Thoracic aorta (tissue), 2 donors: ENCODE measurements around the gene RTKN2. TPM values are rescaled to one million over a fixed set of nuclear protein-coding genes. Genes with fewer than 3 reads are reported as not detected.

Experiments used
- ATAC-seq: fragments of 150-250 bp; one replicate; pipeline ENCODE4 v1.8.0; 2017; ENCODE audit warnings: low read depth; ENCODE audit not compliant: insufficient number of reproducible peaks, low FRiP score
- DNase-seq: peaks from one replicate; pipeline ENCODE4 v3.0.0-alpha.2; 2020; ENCODE audit warnings: low spot score
- H3K27ac ChIP-seq, 2 donors: fragments of 200-600 bp; sonication (generic); 1 replicate in 1 of 2; 2 replicates in 1 of 2; pipeline ENCODE4 v1.5.1; 2016; ENCODE audit warnings: mild to moderate bottlenecking in 2 of 2, moderate library complexity in 2 of 2
- H3K27me3 ChIP-seq: fragments of 200-600 bp; sonication (generic); replicated peaks from 2 replicates; pipeline ENCODE4 v1.6.0; 2016; ENCODE audit warnings: mild to moderate bottlenecking; ENCODE audit not compliant: insufficient read depth
- H3K36me3 ChIP-seq: fragments of 200-600 bp; sonication (generic); one replicate; pipeline ENCODE4 v1.5.1; 2016
- H3K4me1 ChIP-seq, 2 donors: fragments of 200-600 bp; sonication (generic); 1 replicate in 1 of 2; 2 replicates in 1 of 2; pipeline versions ENCODE4 v1.5.1 to v1.6.0; 2016; ENCODE audit warnings: low read depth in 2 of 2, mild to moderate bottlenecking in 1 of 2; ENCODE audit not compliant: control insufficient read depth in 1 of 2
- H3K4me3 ChIP-seq: fragments of 200-600 bp; sonication (generic); 2 replicates; pipeline ENCODE4 v1.5.1; 2016; ENCODE audit warnings: mild to moderate bottlenecking
- H3K9me3 ChIP-seq: fragments of 200-600 bp; sonication (generic); 2 replicates; pipeline ENCODE4 v1.5.1; 2016
- CTCF ChIP-seq: fragments of 200-600 bp; sonication (generic); IDR thresholded peaks from one replicate; pipeline ENCODE4 v1.5.1; 2019; ENCODE audit warnings: antibody characterized with exemption
- total RNA-seq, 2 donors: library from RNA; depleted of rRNA; stranded (reverse); fragments of >200 nt; gene quantifications; one replicate each; pipeline versions ENCODE4 v1.1.0 to v1.2.3, GENCODE V29; 2016

The RTKN2 gene
- total RNA-seq, 2 donors from 2014 or later, result not detected

- no peaks in the 10 kb centered on the region for H3K9me3 ChIP-seq
- H3K27me3 ChIP-seq, result no peaks in the 10 kb centered on the region
- H3K27ac ChIP-seq, result no peak overlapping the region
- DNase-seq (no peak), ATAC-seq (no peak)
- no peak overlapping the region for H3K4me3 ChIP-seq
- peaks cover 5% of the 10 kb centered on the region in 2 donors for H3K4me1 ChIP-seq
- no peak for TF ChIP-seq CTCF
- no peaks in the 10 kb centered on the region for H3K36me3 ChIP-seq
Measured at GRCh38 chr10:62171791-62172190, 96.9 kb downstream of the RTKN2 start.

DNA sequence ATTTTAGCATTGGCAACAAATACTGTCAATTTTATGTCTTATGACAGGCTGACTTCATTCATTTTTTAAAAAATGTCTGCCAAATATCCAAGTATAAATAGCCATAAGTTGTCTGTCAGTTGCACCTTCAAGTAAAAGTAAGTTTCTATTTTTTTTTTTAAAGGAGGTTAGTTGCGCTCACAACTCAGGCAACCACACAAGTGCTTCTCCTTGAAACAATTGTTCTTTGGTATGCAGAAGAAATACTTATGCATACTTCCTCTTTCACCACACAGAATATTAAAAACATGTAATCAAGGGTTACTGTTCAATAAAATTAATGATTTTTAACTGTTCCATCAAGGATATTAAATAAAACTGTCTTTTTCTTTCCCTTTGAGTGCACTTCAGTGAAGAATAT lies 97.9 kb downstream of the RTKN2 start:
- no peak for TF ChIP-seq CTCF
- Histone ChIP-seq H3K36me3 (no peaks in the 10 kb centered on the region), H3K27ac (no peak overlapping the region), H3K4me3 (no peak overlapping the region), H3K27me3 (no peaks in the 10 kb centered on the region), H3K9me3 (no peaks in the 10 kb centered on the region), H3K4me1 (peaks cover 14 to 15% of the 10 kb centered on the region in 2 donors)
- ATAC-seq, result no peak
- no peak for DNase-seq

GRCh38 chr10:62166331-62167131 lies 102.1 kb downstream of the RTKN2 start:
- Histone ChIP-seq H3K27ac (peak overlapping the region in 1 of 2 donors; percentile 29), H3K9me3 (no peaks in the 10 kb centered on the region), H3K36me3 (no peaks in the 10 kb centered on the region), H3K4me3 (peak overlapping the region; percentile 45), H3K4me1 (peaks cover 14 to 18% of the 10 kb centered on the region in 2 donors), H3K27me3 (no peaks in the 10 kb centered on the region)
- ATAC-seq (no peak), DNase-seq (no peak)
- no peak for TF ChIP-seq CTCF

- Histone ChIP-seq H3K9me3 (no peaks in the 10 kb centered on the region), H3K4me1 (peaks cover 14 to 18% of the 10 kb centered on the region in 2 donors), H3K36me3 (no peaks in the 10 kb centered on the region), H3K4me3 (no peak overlapping the region), H3K27ac (no peak overlapping the region), H3K27me3 (no peaks in the 10 kb centered on the region)
- TF ChIP-seq CTCF, result no peak
- ATAC-seq (no peak), DNase-seq (no peak)
Measured at GRCh38 chr10:62165803-62166202, 102.8 kb downstream of the RTKN2 start.

GRCh38 chr10:62163024-62163423 lies 105.6 kb downstream of the RTKN2 start:
- no peak overlapping the region for H3K27ac ChIP-seq
- H3K4me1 ChIP-seq, result peaks cover 14 to 18% of the 10 kb centered on the region in 2 donors
- TF ChIP-seq CTCF, result no peak
- DNase-seq, result no peak
- H3K9me3 ChIP-seq, result no peaks in the 10 kb centered on the region
- ATAC-seq, result no peak
- no peaks in the 10 kb centered on the region for H3K36me3 ChIP-seq
- no peak overlapping the region for H3K4me3 ChIP-seq
- H3K27me3 ChIP-seq, result no peaks in the 10 kb centered on the region
